ENCODE results near the gene DMAC2L.
"Not testable (repeated sequence)": the region's sequence is repeated elsewhere in the genome, so short reads cannot be mapped to it uniquely, and the experiment has no call there.

DMAC2L gene

GRCh38 chr14:50353126-50353525 is 41.0 kb downstream of the DMAC2L start:
- DNase-seq = no peak

GRCh38 chr14:50354527-50354926 is 42.4 kb downstream of the DMAC2L start:
- DNase-seq = no peak

- no peak for DNase-seq
Observed at GRCh38 chr14:50355692-50356091, 43.6 kb downstream of the DMAC2L start.

GRCh38 chr14:50356283-50356682 is 44.2 kb downstream of the DMAC2L start:
- DNase-seq = not testable (repeated sequence)

- DNase-seq = no peak
Observed at GRCh38 chr14:50357124-50357523, 45.0 kb downstream of the DMAC2L start.

- peak in 21 of 58 donors; percentile 5 to 71 (median 13) for DNase-seq
Observed at GRCh38 chr14:50357753-50358395, 45.8 kb downstream of the DMAC2L start.

GRCh38 chr14:50359631-50360030 is 47.5 kb downstream of the DMAC2L start:
- DNase-seq = no peak

- DNase-seq = no peak
Observed at GRCh38 chr14:50360093-50360492, 48.0 kb downstream of the DMAC2L start.

GRCh38 chr14:50360851-50361250 is 48.7 kb downstream of the DMAC2L start:
- no peak for DNase-seq

GRCh38 chr14:50361473-50362403 is 49.6 kb downstream of the DMAC2L start:
- not testable (repeated sequence) for DNase-seq

- DNase-seq = no peak
Observed at GRCh38 chr14:50362764-50363713, 50.9 kb downstream of the DMAC2L start.

- no peak for DNase-seq
Observed at GRCh38 chr14:50363714-50364111, 51.6 kb downstream of the DMAC2L start.

GRCh38 chr14:50364792-50365191 is 52.7 kb downstream of the DMAC2L start:
- DNase-seq = no peak

GRCh38 chr14:50365572-50365971 is 53.4 kb downstream of the DMAC2L start:
- DNase-seq = not testable (repeated sequence)

GRCh38 chr14:50366115-50366514 is 54.0 kb downstream of the DMAC2L start:
- DNase-seq = no peak

- DNase-seq = no peak
Observed at GRCh38 chr14:50366589-50366988, 54.5 kb downstream of the DMAC2L start.

- DNase-seq = no peak
Observed at GRCh38 chr14:50371546-50371945, 59.4 kb downstream of the DMAC2L start.

GRCh38 chr14:50373959-50374358 is 61.8 kb downstream of the DMAC2L start:
- no peak for DNase-seq

- no peak for DNase-seq
Observed at GRCh38 chr14:50375760-50376159, 63.6 kb downstream of the DMAC2L start.

Data from anterior cingulate cortex (tissue), 58 donors.